C1 segment of cervical spinal cord (tissue), 14 donors: ENCODE measurements around the gene TUBG1.
A peak's percentile ranks its signal among the peaks of the same experiment; 100 is the strongest.
"Not testable (repeated sequence)": the region's sequence is repeated elsewhere in the genome, so short reads cannot be mapped to it uniquely, and the experiment has no call there.

Source experiments
- DNase-seq, 14 donors: peaks; one replicate each; lab custom pipeline; 2025; lab: John Stamatoyannopoulos, UW

The TUBG1 gene

DNA sequence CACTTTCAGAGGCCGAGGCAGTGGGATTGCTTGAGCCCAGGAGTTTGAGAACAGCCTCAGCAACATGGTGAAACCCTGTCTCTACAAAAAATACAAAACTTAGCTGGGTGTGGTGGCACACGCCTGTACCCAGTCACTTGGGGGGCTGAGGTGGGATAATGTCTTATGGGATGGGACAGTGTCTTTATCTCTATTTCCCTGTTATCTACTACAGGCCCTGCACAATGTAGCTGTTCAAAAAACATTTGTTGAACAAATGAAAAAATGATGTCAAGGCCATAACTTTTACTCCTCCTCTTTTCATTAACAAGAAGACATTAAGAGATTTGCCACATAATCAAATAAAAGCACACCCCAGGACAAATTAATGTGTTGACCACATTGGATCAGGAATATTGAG is 13.8 kb downstream of the TUBG1 start:
- DNase-seq: no peak

DNA sequence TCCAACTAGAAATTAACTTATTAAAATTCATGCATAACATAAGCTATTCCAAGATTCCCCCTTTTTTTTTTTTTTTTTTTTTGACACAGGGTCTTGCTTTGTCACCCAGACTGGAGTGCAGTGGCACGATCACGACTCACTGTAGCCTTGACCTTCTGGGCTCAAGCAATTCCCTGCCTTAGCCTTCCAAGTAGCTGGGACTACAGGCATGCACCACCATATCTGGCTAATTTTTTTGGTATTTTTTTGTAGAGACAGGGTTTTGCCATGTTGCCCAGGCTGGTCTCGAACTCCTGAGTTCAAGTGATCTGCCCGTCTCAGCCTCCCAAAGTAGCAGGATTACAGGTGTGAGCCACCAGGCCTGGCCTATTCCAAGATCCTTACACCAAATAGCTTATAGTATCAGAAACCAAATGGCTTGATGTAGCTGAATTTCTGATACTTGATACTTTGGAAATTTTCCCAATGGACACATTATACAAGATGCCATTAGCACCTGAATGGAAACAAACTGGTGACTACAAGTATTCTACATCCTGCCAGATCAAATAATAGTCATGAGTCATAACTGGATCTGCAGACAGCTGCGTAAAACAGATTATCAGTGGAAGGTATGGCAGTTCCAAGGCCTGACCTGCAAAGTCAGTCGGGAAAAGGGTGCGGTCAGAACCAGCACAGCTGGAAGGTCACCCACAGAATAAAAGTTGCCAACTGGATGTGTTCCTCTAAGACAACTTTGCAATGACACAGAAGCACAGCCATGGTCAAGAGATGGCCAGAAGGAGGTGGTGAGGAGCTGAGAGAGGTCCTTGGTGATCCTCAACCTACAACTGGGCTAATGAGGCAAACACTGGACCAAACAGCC is 14.5 kb downstream of the TUBG1 start:
- no peak for DNase-seq

DNA sequence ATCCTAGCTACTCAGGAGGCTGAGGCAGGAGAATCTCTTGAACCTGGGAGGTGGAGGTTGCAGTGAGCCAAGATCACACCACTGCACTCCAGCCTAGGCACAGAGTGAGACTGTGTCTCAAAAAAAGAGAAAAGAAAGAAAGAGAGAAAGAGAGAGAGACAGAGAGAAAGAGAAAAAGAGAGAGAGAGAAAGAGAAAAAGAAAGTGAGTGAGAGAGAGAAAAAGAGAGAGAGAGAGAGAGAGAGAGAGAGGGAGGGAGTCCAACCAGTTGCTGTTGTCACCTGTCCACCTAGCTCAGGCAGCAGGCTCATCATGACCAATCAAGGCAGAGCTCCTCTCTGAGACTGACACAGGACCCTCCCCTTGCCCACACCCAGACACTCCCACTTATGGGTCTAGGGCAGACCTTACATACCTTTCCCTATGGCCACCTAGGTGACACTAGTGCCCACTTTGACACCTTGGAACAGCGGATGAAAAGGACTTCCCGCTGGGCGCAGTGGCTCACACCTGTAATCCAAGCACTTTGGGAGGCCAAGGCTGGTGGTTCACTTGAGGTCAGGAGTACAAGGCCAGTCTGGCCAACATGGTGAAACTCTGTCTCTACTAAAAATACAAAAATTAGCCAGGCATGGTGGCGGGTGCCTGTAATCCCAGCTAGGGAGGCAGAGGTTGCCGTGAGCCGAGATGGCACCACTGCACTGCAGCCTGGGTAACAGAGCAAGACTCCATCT is 17.7 kb downstream of the TUBG1 start:
- not testable (repeated sequence) for DNase-seq

DNA sequence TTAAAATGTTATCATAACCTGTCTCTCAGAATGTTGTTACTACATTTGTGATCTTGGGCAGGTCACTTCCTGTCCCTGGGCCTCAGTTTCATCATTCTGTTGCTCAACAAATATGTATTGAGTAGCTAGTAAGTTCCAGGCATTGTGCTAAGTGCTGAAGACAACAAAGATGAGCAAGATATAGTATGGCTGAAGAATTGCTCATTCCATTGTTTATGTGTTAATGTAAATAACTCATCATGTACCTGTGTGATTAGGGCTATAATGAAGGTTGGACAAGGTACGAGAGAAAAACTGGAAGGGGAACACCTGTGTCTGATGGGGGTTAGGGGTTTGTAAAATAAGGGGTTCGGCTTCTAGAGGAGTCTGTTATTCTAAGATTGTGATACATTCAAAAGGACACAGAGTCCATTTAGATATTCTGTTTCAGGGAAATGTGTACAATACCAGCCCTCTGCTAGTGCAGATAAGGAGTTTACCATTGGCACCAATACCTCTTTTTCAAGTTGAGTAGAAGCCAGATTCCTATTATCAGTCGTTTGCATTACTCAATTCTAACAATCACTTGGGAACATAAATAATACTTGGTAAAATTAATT is 20.0 kb downstream of the TUBG1 start:
- DNase-seq: no peak

DNA sequence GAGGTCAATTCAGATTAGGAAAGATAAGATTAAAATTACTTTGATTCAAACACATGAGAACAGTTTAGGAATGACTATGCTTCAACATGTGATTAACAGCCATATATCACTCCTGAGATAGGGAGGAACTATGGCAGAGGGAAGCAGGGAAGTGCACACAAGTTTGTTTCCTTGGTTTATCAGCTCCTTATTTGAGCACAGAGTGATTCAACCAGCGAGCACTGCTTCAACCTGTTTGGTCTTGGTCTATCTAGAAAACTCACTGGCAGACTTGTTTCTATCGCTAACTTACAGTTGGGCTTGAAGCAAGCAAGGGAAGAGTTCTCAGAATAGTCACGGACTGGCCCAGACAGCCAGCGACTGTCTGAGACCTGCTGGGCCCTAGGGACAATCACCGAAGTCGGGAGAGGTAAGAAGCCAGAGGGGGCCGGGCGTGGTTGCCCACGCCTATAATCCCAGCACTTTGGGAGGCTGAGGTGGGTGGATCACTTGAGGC is 23.5 kb downstream of the TUBG1 start:
- no peak for DNase-seq

DNA sequence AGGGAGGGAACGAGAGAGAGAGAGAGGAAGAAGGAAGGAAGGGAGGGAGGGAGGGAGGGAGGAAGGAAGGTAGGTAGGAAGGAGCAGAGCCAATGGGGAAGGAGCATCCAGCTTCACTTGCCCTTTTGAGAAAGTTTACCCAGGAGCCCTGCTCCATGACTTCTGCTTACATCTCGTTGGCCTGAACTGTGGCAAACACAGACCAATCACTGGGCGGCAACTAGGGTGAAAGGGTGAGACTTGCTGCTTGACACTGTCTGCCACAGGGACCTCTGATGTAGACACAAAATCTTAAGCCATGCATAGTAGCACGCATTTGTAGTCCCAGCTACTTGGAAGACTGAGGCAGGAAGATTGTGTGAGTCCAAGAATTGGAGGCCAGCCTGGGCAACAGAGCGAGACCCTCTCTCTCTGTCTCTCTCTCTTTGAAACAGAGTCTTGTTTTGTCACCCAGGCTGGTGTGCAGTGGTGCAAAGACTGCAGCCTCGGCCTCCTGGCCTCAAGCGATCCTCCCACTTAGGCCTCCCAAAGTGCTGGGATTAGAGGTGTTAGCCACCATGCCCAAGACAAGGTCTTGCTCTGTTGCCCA is 30.1 kb downstream of the TUBG1 start:
- no peak for DNase-seq

DNA sequence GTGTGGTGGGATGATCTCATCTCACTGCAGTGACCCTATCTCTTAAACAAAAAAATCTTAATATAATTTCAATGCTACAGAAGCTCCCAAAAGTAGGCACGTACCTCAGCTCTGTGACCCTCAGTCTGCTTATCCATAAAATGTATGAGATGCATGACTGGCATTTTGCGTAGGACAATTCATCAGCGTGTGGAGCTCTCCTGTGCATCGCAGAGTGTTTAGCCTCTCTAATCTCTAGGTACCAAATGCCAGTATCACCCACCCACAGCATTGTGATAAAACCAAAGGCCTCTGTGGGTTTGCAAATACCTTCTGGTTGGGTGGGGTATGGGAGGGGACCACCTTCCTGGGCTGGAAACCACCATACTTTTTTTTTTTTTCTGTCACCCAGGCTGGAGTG is 30.6 kb downstream of the TUBG1 start:
- DNase-seq: no peak

DNA sequence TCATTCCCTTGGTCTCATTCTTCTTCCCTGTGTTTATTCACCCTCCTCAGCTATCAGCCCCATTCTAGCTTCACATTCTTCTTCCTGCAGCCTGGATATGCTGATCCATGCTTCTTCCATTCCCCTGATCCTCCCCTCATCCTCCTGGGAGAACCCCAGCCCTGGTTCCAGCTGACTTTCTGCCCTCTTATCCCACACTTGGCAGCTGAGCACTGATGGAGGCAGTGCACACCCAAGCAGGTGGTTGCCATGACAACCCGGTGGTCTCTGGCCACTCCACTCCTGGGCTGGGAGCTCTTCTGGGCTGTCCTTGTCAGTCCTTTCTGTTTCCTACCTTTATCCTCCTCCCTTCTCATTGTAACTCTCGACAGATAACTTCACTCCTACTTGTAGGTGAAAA is 32.9 kb downstream of the TUBG1 start:
- no peak for DNase-seq

DNA sequence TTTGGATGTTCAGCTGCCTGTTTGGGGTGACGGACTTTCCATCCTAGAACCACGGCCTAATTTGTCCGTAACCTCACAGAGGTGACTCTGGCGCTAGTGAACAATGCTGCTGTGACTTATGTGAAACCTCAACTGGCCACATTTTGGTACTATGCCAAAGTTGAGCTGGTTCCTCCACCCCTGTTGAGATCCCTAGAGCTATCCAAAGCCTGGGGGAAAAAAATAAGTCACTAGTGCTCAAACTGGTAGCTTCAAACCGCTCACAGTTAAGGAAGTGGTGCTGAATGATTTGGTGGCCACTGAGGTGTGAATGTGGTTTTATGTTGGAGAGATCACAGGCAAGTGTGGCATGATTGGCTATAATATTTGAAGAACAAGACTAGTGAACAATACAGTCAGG is 38.3 kb downstream of the TUBG1 start:
- no peak for DNase-seq

DNA sequence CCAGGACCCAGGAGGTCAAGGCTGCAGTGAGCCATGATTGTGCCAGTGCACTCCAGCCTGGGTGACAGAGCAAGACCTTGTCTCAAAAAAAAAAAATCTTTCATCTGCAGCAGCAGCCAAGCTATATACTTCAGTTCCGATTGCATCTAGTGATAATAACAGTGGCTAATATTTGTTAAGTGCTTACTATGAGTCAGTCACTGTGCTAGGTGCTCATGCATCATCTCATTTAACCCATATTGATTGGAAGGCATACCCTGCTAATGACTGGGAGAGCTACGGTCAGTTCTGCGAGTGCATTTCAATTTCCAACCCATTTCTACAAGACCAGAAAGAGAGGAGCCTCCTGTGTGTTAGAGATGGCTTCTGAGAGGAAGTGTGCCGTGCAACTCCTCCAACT is 41.9 kb downstream of the TUBG1 start:
- no peak for DNase-seq

DNA sequence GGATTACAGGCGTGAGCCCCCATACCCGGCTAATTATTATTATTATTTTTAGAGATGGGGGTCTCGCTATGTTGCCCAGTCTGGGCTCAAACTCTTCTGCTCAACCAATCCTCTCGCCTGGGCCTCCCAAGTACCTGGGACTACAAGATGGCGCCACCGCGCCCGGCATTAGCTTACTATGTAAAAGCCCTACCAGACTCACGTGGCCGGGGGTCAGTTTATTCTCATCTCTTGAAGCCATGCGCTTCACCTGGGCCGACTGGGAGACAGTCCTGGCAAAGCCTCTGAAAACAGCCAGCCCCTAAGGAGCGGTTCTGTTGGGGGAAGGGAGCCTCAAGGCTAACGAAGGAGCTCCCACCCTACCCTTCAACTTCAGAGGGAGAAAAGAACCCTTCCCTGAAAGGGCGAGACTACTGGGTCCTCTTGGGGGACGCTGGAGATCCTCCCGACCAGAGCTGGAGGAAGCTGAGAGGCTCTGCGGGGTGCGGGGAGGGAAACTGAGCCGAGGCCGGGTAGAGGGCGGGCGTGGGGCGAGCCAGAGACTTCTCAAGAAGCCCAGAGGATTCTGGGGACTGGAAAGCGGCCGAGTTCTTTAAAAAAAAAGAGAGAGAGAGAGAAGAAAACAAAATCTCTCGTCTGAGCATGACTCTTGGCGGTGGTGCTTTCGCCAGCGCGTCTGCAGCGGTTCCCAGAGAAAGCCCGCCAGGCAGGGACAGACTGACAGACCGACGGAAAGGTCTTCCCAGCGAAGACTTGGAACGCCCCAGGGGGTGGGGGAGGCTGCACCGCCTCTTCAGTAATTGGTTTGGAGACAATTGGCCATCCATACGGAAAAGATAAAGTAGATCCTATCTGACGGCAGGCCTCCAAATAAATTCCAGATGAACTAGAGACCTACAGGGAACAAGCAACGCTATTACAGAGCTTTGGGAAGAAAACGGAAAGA is 44.0 kb downstream of the TUBG1 start:
- DNase-seq: peak in 9 of 14 donors; percentile 12 to 51 (median 33)

DNA sequence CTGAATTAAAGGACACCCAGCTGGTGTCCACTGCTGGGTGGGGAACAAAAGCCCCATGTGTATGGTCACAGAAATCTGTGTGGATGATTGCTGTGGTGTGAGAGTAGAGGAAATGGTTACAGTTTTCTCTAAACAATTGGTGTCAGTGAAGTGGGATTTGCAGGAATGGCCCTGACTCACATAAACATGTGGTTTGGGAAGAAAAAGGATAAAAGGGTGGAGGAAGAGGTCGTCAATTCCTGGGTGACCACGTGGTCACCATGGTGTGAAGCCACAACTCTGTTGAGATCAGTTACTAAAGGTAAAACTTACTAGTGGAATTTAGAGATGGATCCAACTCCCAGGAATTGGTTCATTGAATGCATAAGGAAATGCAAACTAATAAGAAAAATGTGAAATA is 46.0 kb downstream of the TUBG1 start:
- DNase-seq: no peak

DNA sequence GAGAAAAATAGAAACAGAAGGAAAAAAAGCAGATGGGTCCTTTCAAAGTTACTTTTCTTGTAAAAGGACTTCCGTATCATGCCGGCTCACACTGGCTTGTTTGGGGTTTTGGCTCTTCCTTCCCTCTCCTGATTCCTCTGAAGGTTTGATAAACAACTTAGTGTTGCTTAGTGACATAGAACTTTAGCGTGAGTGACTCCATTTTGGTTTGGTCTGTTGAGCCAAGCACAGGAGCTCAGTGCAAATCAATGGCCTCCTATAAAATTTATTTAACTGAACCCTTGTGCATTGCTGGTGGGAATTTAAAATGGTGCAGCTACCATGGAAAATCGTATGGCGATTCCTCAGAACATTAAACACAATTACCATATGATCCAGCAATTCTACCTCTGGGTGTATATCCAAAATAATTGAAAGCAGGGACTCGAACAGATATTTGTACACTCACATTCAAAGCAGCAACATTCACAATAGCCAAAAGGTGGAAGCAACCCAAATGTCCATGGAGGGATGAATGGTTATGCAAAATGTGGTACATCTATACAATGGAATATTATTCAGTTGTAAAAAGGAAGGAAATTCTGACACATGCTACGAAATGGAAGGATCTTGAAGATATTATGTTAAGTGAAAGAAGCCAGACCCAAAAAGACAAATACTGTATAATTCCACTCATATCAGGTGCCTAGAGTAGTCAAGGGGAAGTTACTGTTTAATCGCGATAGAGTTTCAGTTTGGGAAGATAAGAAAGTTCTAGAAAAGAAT is 48.5 kb downstream of the TUBG1 start:
- no peak for DNase-seq

DNA sequence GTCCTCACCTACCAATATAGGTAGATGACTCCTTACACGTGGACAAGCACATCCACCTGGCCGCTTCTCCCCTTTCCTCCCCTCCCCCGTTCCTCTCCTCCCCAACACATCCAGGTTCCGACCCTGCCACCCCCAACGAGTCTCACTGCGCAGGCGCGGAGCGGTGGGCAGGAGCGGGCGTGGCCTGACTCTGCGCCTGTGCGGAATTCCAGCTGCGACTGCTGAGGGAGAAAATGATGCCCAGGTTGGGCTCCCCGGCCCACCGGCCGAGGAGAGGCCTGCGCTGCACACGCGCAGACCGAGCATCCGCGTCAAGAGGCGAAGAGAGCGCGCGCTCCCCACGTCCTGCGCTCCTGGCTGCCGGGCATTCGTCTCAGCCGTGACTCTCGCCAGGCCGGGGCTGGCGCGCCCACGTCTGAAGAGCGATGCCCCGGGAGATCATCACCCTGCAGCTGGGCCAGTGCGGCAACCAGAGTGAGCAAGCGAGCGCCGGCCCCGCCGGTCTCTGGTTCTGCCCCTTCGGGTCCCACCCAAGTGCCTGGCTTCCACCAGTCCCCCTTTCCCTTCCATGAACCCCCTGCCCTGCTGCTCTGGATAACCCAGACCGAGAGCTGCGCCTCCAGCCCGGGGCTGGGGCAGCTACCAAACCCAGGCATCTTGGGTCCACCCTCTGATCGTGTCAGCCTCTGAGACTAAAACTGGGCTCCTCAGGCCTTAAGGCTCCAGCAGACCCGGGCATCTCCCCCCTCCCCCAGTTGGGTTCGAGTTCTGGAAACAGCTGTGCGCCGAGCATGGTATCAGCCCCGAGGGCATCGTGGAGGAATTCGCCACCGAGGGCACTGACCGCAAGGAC is 49.8 kb downstream of the TUBG1 start, which contains the start of gene TUBG2:
TUBG2 (plus strand) TSS at position 206 of the 853 bp plus-strand sequence; CDS start at position 426, 220 bp downstream.
- peak in 13 of 14 donors; percentile 44 to 90 (median 82) for DNase-seq

DNA sequence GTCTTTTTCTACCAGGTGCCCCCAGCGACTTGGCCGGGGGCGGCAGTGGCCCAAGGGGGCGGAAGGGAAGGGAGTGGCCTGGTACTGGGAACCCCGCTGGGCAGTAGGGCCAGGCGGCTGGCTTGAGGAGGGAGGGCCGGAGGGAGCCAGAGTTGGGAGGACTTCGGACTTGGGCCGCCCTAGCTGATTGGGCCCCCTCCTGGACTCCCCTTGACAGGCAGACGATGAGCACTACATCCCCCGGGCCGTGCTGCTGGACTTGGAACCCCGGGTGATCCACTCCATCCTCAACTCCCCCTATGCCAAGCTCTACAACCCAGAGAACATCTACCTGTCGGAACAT is 50.4 kb downstream of the TUBG1 start:
- DNase-seq: not testable (repeated sequence)

DNA sequence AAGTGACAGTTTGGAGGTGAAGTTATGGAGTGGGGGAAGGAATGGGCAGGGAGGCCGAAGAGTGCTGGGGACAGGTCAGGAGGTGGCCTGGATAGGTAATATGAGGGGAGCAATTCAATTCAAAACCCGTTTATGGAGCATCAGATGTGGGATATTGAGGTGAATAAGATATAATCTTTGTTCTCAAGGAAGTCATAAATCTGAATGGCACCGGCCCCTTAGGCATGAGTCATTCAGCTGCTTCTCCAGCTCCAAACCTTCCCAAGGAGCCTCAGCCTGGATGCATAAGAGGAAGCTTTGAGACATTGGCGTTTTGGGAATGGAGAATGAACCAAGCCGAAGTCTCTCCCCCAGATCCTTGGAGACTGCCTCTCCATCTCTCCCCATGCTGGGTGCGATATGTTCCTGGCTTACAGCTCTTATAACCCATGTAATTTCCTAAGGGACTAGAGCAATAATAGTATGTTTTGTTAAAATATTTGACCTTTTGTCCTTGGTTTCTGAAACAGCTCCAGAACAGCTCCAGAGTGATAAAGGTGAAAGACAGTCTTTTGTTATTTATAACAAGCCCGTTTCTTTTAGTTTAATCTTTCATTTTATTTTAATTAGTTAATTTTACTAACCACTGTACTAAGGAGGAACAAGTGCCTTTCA is 51.3 kb downstream of the TUBG1 start:
- DNase-seq: no peak
